Measurements from ENCODE around the gene DYNC1LI2.

DNA sequence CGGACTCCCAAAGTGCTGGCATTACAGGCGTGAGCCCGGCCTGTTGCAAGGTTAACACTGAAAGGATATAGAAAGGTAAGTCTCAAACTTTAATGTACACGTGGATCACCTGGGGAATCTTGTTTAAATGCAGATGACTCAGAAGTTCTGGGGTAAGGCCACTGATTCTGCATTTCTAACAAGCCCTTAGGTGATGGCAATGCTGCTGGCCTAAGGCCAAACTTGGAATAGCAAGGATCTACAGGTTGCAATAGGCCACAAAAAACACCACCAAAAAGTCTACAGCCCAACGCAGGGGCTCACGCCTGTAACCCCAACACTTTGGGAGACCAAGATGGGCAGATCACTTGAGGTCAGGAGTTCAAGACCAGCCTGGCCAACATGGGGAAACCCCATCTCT lies 59.1 kb downstream of the DYNC1LI2 start:
- no peak for TF ChIP-seq EZH2 (IDR thresholded peaks at IDR 0.05; ENCODE audit: insufficient read depth, poor library complexity, severe bottlenecking)
- TF ChIP-seq EZH2phosphoT487 (IDR thresholded peaks at IDR 0.05; ENCODE audit: insufficient read depth, low read depth), result no peak

Measured in GM23248 (cell line).